Body of pancreas (tissue), 4 donors: ENCODE results near the gene FBXO28.

Experiments used
- POLR2A ChIP-seq, 3 donors: fragments of 450-650 bp; IDR thresholded peaks; one replicate each; pipeline ENCODE4 v1.6.1; 2016; ENCODE audit warnings: antibody characterized with exemption in 3 of 3, mild to moderate bottlenecking in 2 of 3
- TF ChIP-seq, protein P1 (sequence below), 7 experiments: fragments of 450-650 bp in 4 of 7; fragments of 200-600 bp in 3 of 7; sonication (generic) in 3 of 7; IDR thresholded peaks; one replicate each; pipeline ENCODE4 v1.5.1; 2016 to 2019; ENCODE audit warnings: antibody characterized with exemption in 7 of 7

DNA sequence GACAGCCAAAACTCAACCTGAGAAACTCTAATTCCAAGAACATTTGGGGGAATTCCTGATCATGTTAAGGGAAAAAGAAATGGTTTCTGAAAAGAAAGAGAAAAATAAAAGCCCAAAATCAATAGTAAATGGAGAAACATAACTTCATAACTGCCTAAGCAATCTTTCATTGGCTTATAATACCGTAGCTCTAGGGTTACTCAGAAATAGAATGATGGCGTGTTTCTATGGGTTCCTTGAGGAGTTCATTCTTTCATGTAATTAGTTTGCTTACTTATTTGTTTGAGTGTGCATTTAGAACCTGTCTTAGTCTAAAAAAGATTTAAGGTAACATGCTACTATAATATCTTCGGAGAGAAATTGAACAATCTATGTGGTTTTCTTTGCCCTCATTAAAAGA lies 37.5 kb upstream of the FBXO28 start:
- no peak for TF ChIP-seq POLR2A (IDR thresholded peaks at IDR 0.05)
- TF ChIP-seq, protein P1, sequence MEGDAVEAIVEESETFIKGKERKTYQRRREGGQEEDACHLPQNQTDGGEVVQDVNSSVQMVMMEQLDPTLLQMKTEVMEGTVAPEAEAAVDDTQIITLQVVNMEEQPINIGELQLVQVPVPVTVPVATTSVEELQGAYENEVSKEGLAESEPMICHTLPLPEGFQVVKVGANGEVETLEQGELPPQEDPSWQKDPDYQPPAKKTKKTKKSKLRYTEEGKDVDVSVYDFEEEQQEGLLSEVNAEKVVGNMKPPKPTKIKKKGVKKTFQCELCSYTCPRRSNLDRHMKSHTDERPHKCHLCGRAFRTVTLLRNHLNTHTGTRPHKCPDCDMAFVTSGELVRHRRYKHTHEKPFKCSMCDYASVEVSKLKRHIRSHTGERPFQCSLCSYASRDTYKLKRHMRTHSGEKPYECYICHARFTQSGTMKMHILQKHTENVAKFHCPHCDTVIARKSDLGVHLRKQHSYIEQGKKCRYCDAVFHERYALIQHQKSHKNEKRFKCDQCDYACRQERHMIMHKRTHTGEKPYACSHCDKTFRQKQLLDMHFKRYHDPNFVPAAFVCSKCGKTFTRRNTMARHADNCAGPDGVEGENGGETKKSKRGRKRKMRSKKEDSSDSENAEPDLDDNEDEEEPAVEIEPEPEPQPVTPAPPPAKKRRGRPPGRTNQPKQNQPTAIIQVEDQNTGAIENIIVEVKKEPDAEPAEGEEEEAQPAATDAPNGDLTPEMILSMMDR (IDR thresholded peaks at IDR 0.05): no peak
